HepG2 (cell line): ENCODE data around the gene KCNRG. TPM values are rescaled to one million over a fixed set of nuclear protein-coding genes. Genes with fewer than 3 reads are reported as not detected.

Experiments used
- ATAC-seq: fragments of 200-7000 bp; cut with Tn5 transposase; 3 replicates; pipeline ENCODE4 v1.9.1; 2020; ENCODE audit warnings: mild to moderate bottlenecking, moderate library complexity
- BruUV-seq: library from RNA; stranded (reverse); fragments of 400-500 nt; replicated peaks from 2 replicates; lab custom pipeline; 2021; lab: Mats Ljungman, UMichigan
- CTCF ChIA-PET: fragments of 300-600 bp; formaldehyde crosslinking; extraction: SDS; loops from one replicate; lab custom pipeline; 2021; ENCODE audit warnings: low total read pairs, inconsistent platforms, low intra/inter-chr PET ratio; lab: Yijun Ruan, JAX
- POLR2A ChIA-PET: fragments of 350-600 bp; sonication (Branson Sonifier 250); formaldehyde crosslinking; loops from one replicate; lab custom pipeline; 2020; ENCODE audit warnings: antibody characterized with exemption, inconsistent platforms; lab: Yijun Ruan, JAX
- DNase-seq: peaks from one replicate; pipeline ENCODE4 v3.0.0-alpha.2; 2015; ENCODE audit warnings: low spot score
- FAIRE-seq: peaks from 3 replicates; lab custom pipeline; 2011; peaks lifted over from hg19 to GRCh38; lab: Jason Lieb, UNC
- H2AFZ ChIP-seq: one replicate; pipeline ENCODE4 v1.6.1; 2011; ENCODE audit warnings: low read length, inconsistent platforms
- H3K27ac ChIP-seq: fragments of 300-600 bp; 3 replicates; pipeline ENCODE4 v1.8.0; 2011; ENCODE audit warnings: mixed run types, mild to moderate bottlenecking, mixed read lengths, low read length, inconsistent platforms; ENCODE audit not compliant: insufficient read depth; ENCODE audit errors: extremely low read length
- H3K27me3 ChIP-seq, 2 experiments: fragments of 200-600 bp in 1 of 2; 2 replicates in 1 of 2; 3 replicates in 1 of 2; pipeline versions ENCODE4 v1.6.0 to v1.8.0; 2011; ENCODE audit warnings: low read length in 2 of 2, mild to moderate bottlenecking in 2 of 2, moderate library complexity in 2 of 2, inconsistent platforms in 1 of 2; ENCODE audit not compliant: insufficient read depth in 2 of 2, control insufficient read depth in 1 of 2
- H3K36me3 ChIP-seq, 2 experiments: fragments of 200-600 bp in 1 of 2; replicated peaks in 1 of 2; 2 replicates in 1 of 2; 3 replicates in 1 of 2; pipeline versions ENCODE4 v1.5.1 to v1.8.0; 2011; ENCODE audit warnings: low read length in 2 of 2, inconsistent platforms in 1 of 2; ENCODE audit not compliant: insufficient read depth in 2 of 2, control insufficient read depth in 1 of 2
- H3K4me1 ChIP-seq: 2 replicates; pipeline ENCODE4 v1.5.1; 2012; ENCODE audit warnings: low read length, inconsistent platforms; ENCODE audit not compliant: insufficient read depth
- H3K4me2 ChIP-seq: 2 replicates; pipeline ENCODE4 v1.6.0; 2011; ENCODE audit warnings: low read depth, low read length, inconsistent platforms
- H3K4me3 ChIP-seq, 3 experiments: fragments of 200-600 bp in 1 of 3; sonication (generic), shearing (Covaris generic) in 1 of 3; replicated peaks in 1 of 3; 2 replicates each; pipeline ENCODE4 v1.5.1; 2011 to 2016; ENCODE audit warnings: low read length in 3 of 3, inconsistent platforms in 2 of 3, low read depth in 2 of 3, mild to moderate bottlenecking in 2 of 3, control low read depth in 1 of 3, mixed read lengths in 1 of 3; ENCODE audit not compliant: insufficient read depth in 1 of 3
- H3K79me2 ChIP-seq: one replicate; pipeline ENCODE4 v1.6.1; 2011; ENCODE audit warnings: low read length, inconsistent platforms; ENCODE audit not compliant: insufficient read depth
- H3K9ac ChIP-seq: 2 replicates; pipeline ENCODE4 v1.6.0; 2011; ENCODE audit warnings: mild to moderate bottlenecking, low read depth, low read length, inconsistent platforms; ENCODE audit not compliant: insufficient read depth
- H3K9me3 ChIP-seq: 2 replicates; pipeline ENCODE4 v1.5.1; 2012; ENCODE audit warnings: mild to moderate bottlenecking, low read length
- H4K20me1 ChIP-seq: 2 replicates; pipeline ENCODE4 v1.6.0; 2011; ENCODE audit warnings: inconsistent platforms, mild to moderate bottlenecking, low read length, moderate library complexity; ENCODE audit not compliant: insufficient read depth
- IRF2 ChIP-seq: IDR thresholded peaks from 2 replicates; pipeline ENCODE4 v1.6.1; 2018; ENCODE audit warnings: missing genetic modification reagents, missing compliant biosample characterization
- MATR3 ChIP-seq: sonication (generic); formaldehyde crosslinking; IDR thresholded peaks from 2 replicates; pipeline ENCODE4 v1.4.0; 2020; ENCODE audit warnings: missing genetic modification reagents
- SETDB1 ChIP-seq: sonication (generic); formaldehyde crosslinking; IDR thresholded peaks from 2 replicates; pipeline ENCODE4 v1.5.1; 2020; ENCODE audit warnings: missing genetic modification reagents, mild to moderate bottlenecking, borderline replicate concordance
- TCF7L2 ChIP-seq: IDR thresholded peaks from 2 replicates; pipeline ENCODE4 v1.6.1; 2011; ENCODE audit warnings: mild to moderate bottlenecking, low read depth, low read length, moderate library complexity
- ZNF205 ChIP-seq: IDR thresholded peaks from 2 replicates; pipeline ENCODE4 v1.6.1; 2018; ENCODE audit warnings: missing biosample characterization, missing genetic modification reagents
- ZNF207 ChIP-seq: fragments of 450-650 bp; IDR thresholded peaks from 2 replicates; pipeline ENCODE4 v1.6.1; 2016; ENCODE audit warnings: antibody characterized with exemption, borderline replicate concordance
- ZNF383 ChIP-seq: sonication (generic); formaldehyde crosslinking; IDR thresholded peaks from 2 replicates; pipeline ENCODE4 v1.4.0; 2020; ENCODE audit warnings: missing genetic modification reagents, mild to moderate bottlenecking, borderline replicate concordance
- ZNF451 ChIP-seq: sonication (generic); formaldehyde crosslinking; IDR thresholded peaks from 2 replicates; pipeline ENCODE4 v1.5.0; 2020; ENCODE audit warnings: mild to moderate bottlenecking, missing genetic modification reagents
- ZNF546 ChIP-seq: sonication (generic); formaldehyde crosslinking; conservative IDR thresholded peaks from 2 replicates; pipeline ENCODE4 v1.8.1; 2023; ENCODE audit warnings: mild to moderate bottlenecking, missing genetic modification reagents
- ZNF878 ChIP-seq: sonication (generic); formaldehyde crosslinking; IDR thresholded peaks from 2 replicates; pipeline ENCODE4 v1.8.1; 2023; ENCODE audit warnings: mild to moderate bottlenecking, missing genetic modification reagents, moderate library complexity
- WGBS: methylation state at CpG from one replicate; pipeline ENCODE4 v1.1.6; 2017; ENCODE audit warnings: low lambda C conversion rate; 5-methylcytosine and 5-hydroxymethylcytosine counted together
- in situ Hi-C: cut with HindIII; loops from 2 replicates; pipeline ENCODE4 v1.10.0; 2017; ENCODE audit warnings: low pct_unique_long_range_greater_than_20kb; ENCODE audit not compliant: extremely low pct_ligation_motif_present
- intact Hi-C: fragments of 100-400 bp; cut with micrococcal nuclease; formaldehyde crosslinking; loops from one replicate; pipeline ENCODE4 v1.10.0; 2022; ENCODE audit not compliant: unreplicated experiment
- polyA plus RNA-seq, 8 experiments: library from polyadenylated mRNA; depleted of rRNA in 3 of 8; stranded (reverse) in 7 of 8; unstranded in 1 of 8; fragments of >200 nt; fragmentation: Illumina TruSeq in 4 of 8; extraction: Trizol in 4 of 8; gene quantifications; 2 replicates each; pipeline versions ENCODE4 v1.2.1 to v1.2.3, GENCODE V29; 2011 to 2016; ENCODE audit warnings: low read depth in 4 of 8, missing spikeins in 1 of 8, mixed read lengths in 1 of 8; ENCODE audit not compliant: insufficient read depth in 1 of 8
- total RNA-seq, 5 experiments: library from RNA; depleted of rRNA; stranded (reverse); fragments of >200 nt; fragmentation: Illumina TruSeq; extraction: Trizol; gene quantifications; 2 replicates each; pipeline ENCODE4 v1.2.3, GENCODE V29; 2016; ENCODE audit warnings: low read depth in 1 of 5
- TF ChIP-seq, protein P1 (sequence below): sonication (generic); formaldehyde crosslinking; IDR thresholded peaks from 2 replicates; pipeline ENCODE4 v1.4.0; 2020; ENCODE audit warnings: missing genetic modification reagents
- TF ChIP-seq, protein P2 (sequence below), 2 experiments: fragments of 450-650 bp in 1 of 2; sonication (generic) in 1 of 2; formaldehyde crosslinking; IDR thresholded peaks; 2 replicates each; pipeline versions ENCODE4 v1.5.0 to v1.8.0; 2020 to 2022; ENCODE audit warnings: mild to moderate bottlenecking in 1 of 2, missing genetic modification reagents in 1 of 2
- TF ChIP-seq, protein P3 (sequence below), 2 experiments: sonication (generic) in 1 of 2; formaldehyde crosslinking in 1 of 2; IDR thresholded peaks; 2 replicates each; pipeline versions ENCODE4 v1.6.1 to v1.9.0; 2014 to 2022; ENCODE audit warnings: antibody characterized with exemption in 1 of 2, borderline replicate concordance in 1 of 2, inconsistent platforms in 1 of 2, low read depth in 1 of 2, missing genetic modification reagents in 1 of 2
- TF ChIP-seq, protein P4 (sequence below): sonication (generic); formaldehyde crosslinking; IDR thresholded peaks from 2 replicates; pipeline ENCODE4 v1.8.0; 2023; ENCODE audit warnings: mild to moderate bottlenecking, missing genetic modification reagents

Gene KCNRG
- total and polyA plus RNA-seq, 2 of the 13 experiments (the other 11 are each of a cell fraction or from before 2014, with no cell fraction given) = 1.0 to 1.5 TPM

DNA sequence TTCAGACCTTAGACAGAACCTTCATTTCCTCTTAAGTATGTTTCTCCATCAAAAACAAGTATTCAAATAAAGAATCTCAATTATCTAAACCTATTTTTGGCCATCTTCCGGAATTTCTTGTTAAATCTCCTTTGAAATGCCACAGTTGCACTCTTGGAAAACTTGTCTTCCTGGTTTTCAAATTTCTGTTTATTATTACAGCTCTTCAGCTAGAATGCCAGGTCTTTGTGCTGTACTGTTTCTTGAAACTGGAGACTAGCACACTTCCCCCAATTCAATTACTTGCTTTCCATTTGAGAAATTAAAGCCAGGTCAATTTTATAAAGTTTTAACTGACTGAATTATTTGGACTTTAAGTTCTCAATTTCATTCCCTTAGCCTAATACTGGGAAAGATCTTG, 10.2 kb downstream of the KCNRG start:
- 0 out of 2 replicates have a peak, but pooled peaks cover 4% of the 10 kb centered on the region for H3K4me1 ChIP-seq
- WGBS = 93% methylated on average over 1 of the region's 1 CpG
- H3K4me3 ChIP-seq = no peak overlapping the region
- H3K27ac ChIP-seq = no peak overlapping the region
- no peaks in the 10 kb centered on the region for H3K27me3 ChIP-seq
- DNase-seq (no peak), FAIRE-seq (no peak), ATAC-seq (no peak)
- no peak overlapping the region for H3K9ac ChIP-seq
- H3K79me2 ChIP-seq = no peaks in the 10 kb centered on the region
- intact Hi-C loops (no loop called here), in situ Hi-C loops (no loop called here)
- no peaks in the 10 kb centered on the region for H4K20me1 ChIP-seq
- H2AFZ ChIP-seq = no peak overlapping the region
- ChIA-PET POLR2A (no interaction called here), CTCF (no interaction called here)
- H3K36me3 ChIP-seq = 0 out of 5 replicates have a peak, but pooled peaks cover 0 to 4% of the 10 kb centered on the region in 2 experiments
- no peak overlapping the region for H3K4me2 ChIP-seq
- BruUV-seq = no TSS peak
- H3K9me3 ChIP-seq = no peaks in the 10 kb centered on the region
- TF ChIP-seq ZNF383 = no peak
- TF ChIP-seq, protein P1, sequence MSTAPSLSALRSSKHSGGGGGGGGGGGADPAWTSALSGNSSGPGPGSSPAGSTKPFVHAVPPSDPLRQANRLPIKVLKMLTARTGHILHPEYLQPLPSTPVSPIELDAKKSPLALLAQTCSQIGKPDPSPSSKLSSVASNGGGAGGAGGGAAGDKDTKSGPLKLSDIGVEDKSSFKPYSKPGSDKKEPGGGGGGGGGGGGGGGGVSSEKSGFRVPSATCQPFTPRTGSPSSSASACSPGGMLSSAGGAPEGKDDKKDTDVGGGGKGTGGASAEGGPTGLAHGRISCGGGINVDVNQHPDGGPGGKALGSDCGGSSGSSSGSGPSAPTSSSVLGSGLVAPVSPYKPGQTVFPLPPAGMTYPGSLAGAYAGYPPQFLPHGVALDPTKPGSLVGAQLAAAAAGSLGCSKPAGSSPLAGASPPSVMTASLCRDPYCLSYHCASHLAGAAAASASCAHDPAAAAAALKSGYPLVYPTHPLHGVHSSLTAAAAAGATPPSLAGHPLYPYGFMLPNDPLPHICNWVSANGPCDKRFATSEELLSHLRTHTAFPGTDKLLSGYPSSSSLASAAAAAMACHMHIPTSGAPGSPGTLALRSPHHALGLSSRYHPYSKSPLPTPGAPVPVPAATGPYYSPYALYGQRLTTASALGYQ (CRISPR knock-in tag) = no peak
- no peak for TF ChIP-seq IRF2 (CRISPR knock-in tag)
- TF ChIP-seq ZNF207 = no peak
- TF ChIP-seq, protein P2, sequence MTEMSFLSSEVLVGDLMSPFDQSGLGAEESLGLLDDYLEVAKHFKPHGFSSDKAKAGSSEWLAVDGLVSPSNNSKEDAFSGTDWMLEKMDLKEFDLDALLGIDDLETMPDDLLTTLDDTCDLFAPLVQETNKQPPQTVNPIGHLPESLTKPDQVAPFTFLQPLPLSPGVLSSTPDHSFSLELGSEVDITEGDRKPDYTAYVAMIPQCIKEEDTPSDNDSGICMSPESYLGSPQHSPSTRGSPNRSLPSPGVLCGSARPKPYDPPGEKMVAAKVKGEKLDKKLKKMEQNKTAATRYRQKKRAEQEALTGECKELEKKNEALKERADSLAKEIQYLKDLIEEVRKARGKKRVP (CRISPR knock-in tag; IDR thresholded peaks at IDR 0.05) = no peak
- TF ChIP-seq, protein P3, sequence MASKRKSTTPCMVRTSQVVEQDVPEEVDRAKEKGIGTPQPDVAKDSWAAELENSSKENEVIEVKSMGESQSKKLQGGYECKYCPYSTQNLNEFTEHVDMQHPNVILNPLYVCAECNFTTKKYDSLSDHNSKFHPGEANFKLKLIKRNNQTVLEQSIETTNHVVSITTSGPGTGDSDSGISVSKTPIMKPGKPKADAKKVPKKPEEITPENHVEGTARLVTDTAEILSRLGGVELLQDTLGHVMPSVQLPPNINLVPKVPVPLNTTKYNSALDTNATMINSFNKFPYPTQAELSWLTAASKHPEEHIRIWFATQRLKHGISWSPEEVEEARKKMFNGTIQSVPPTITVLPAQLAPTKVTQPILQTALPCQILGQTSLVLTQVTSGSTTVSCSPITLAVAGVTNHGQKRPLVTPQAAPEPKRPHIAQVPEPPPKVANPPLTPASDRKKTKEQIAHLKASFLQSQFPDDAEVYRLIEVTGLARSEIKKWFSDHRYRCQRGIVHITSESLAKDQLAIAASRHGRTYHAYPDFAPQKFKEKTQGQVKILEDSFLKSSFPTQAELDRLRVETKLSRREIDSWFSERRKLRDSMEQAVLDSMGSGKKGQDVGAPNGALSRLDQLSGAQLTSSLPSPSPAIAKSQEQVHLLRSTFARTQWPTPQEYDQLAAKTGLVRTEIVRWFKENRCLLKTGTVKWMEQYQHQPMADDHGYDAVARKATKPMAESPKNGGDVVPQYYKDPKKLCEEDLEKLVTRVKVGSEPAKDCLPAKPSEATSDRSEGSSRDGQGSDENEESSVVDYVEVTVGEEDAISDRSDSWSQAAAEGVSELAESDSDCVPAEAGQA (IDR thresholded peaks at IDR 0.05; ENCODE audit: low read depth) = no peak
- TF ChIP-seq, protein P3 (CRISPR knock-in tag; IDR thresholded peaks at IDR 0.05; ENCODE audit: borderline replicate concordance) = no peak
- TF ChIP-seq MATR3 (CRISPR knock-in tag) = no peak
- TF ChIP-seq ZNF451 (CRISPR knock-in tag) = no peak
- TF ChIP-seq ZNF546 (CRISPR knock-in tag) = no peak
- TF ChIP-seq ZNF878 (CRISPR knock-in tag) = no peak
- TF ChIP-seq, protein P4, sequence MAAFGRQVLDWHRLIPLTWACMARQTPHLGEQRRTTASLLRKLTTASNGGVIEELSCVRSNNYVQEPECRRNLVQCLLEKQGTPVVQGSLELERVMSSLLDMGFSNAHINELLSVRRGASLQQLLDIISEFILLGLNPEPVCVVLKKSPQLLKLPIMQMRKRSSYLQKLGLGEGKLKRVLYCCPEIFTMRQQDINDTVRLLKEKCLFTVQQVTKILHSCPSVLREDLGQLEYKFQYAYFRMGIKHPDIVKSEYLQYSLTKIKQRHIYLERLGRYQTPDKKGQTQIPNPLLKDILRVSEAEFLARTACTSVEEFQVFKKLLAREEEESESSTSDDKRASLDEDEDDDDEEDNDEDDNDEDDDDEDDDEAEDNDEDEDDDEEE (CRISPR knock-in tag) = no peak
- no peak for TF ChIP-seq SETDB1 (CRISPR knock-in tag)
- TF ChIP-seq TCF7L2 = no peak
- TF ChIP-seq ZNF205 (CRISPR knock-in tag) = no peak
